ENCODE results near the gene CDH13. TPM values are rescaled to one million over a fixed set of nuclear protein-coding genes. Genes with fewer than 3 reads are reported as not detected.

CDH13 gene
- total RNA-seq, 1 donor from 2014 or later: 45.1 TPM

- Mint-ChIP-seq H3K27me3 (ENCODE audit: low read depth) (no peaks in the 10 kb centered on the region), H3K4me3 (ENCODE audit: unreplicated experiment) (no peak overlapping the region), H3K27ac (ENCODE audit: unreplicated experiment) (no peak overlapping the region), H3K9me3 (ENCODE audit: low read depth) (no peaks in the 10 kb centered on the region), H3K4me1 (ENCODE audit: low read depth) (peaks cover 56% of the 10 kb centered on the region), H3K36me3 (ENCODE audit: low read depth) (no peaks in the 10 kb centered on the region)
- DNase-seq (ENCODE audit: low spot score): no peak
- no peak for TF ChIP-seq CTCF (IDR thresholded peaks at IDR 0.05)
Observed at GRCh38 chr16:82758406-82758805, 131.6 kb downstream of the CDH13 start.

- no peak for TF ChIP-seq CTCF (IDR thresholded peaks at IDR 0.05)
- Mint-ChIP-seq H3K9me3 (ENCODE audit: low read depth) (no peaks in the 10 kb centered on the region), H3K4me3 (ENCODE audit: unreplicated experiment) (no peak overlapping the region), H3K27me3 (ENCODE audit: low read depth) (no peaks in the 10 kb centered on the region), H3K4me1 (ENCODE audit: low read depth) (peaks cover 56% of the 10 kb centered on the region), H3K27ac (ENCODE audit: unreplicated experiment) (no peak overlapping the region), H3K36me3 (ENCODE audit: low read depth) (no peaks in the 10 kb centered on the region)
- DNase-seq (ENCODE audit: low spot score): no peak
Observed at GRCh38 chr16:82758904-82759303, 132.1 kb downstream of the CDH13 start.

- no peaks in the 10 kb centered on the region for H3K9me3 Mint-ChIP-seq (ENCODE audit: low read depth)
- no peak for DNase-seq (ENCODE audit: low spot score)
- no peak for TF ChIP-seq CTCF (IDR thresholded peaks at IDR 0.05)
- H3K36me3 Mint-ChIP-seq (ENCODE audit: low read depth): no peaks in the 10 kb centered on the region
- no peaks in the 10 kb centered on the region for H3K27me3 Mint-ChIP-seq (ENCODE audit: low read depth)
- peak overlapping the region; percentile 45 for H3K4me3 Mint-ChIP-seq (ENCODE audit: unreplicated experiment)
- H3K27ac Mint-ChIP-seq (ENCODE audit: unreplicated experiment): peak overlapping the region; percentile 96
- peaks cover 45% of the 10 kb centered on the region for H3K4me1 Mint-ChIP-seq (ENCODE audit: low read depth)
Observed at GRCh38 chr16:82761236-82761635, 134.5 kb downstream of the CDH13 start.

GRCh38 chr16:82761858-82762257, 135.1 kb downstream of the CDH13 start:
- Mint-ChIP-seq H3K4me1 (ENCODE audit: low read depth) (peaks cover 38% of the 10 kb centered on the region), H3K9me3 (ENCODE audit: low read depth) (no peaks in the 10 kb centered on the region), H3K4me3 (ENCODE audit: unreplicated experiment) (peak overlapping the region; percentile 45), H3K27ac (ENCODE audit: unreplicated experiment) (peak overlapping the region; percentile 96), H3K27me3 (ENCODE audit: low read depth) (no peaks in the 10 kb centered on the region), H3K36me3 (ENCODE audit: low read depth) (no peaks in the 10 kb centered on the region)
- TF ChIP-seq CTCF (IDR thresholded peaks at IDR 0.05): no peak
- DNase-seq (ENCODE audit: low spot score): no peak

- DNase-seq (ENCODE audit: low spot score): no peak
- Mint-ChIP-seq H3K27ac (ENCODE audit: unreplicated experiment) (no peak overlapping the region), H3K27me3 (ENCODE audit: low read depth) (no peaks in the 10 kb centered on the region), H3K9me3 (ENCODE audit: low read depth) (no peaks in the 10 kb centered on the region), H3K36me3 (ENCODE audit: low read depth) (no peaks in the 10 kb centered on the region), H3K4me1 (ENCODE audit: low read depth) (peaks cover 35% of the 10 kb centered on the region), H3K4me3 (ENCODE audit: unreplicated experiment) (no peak overlapping the region)
- no peak for TF ChIP-seq CTCF (IDR thresholded peaks at IDR 0.05)
Observed at GRCh38 chr16:82763371-82763770, 136.6 kb downstream of the CDH13 start.
